NB4 (cell line): Measurements from ENCODE around the gene HS3ST4.

Source experiments
- CTCF ChIP-seq: IDR thresholded peaks from one replicate; pipeline ENCODE4 v1.5.1; 2012; ENCODE audit warnings: low read depth, low read length
- MAX ChIP-seq: IDR thresholded peaks from 2 replicates; pipeline ENCODE4 v1.6.1; 2011; ENCODE audit warnings: low read depth, low read length
- MYC ChIP-seq: IDR thresholded peaks from 2 replicates; pipeline ENCODE4 v1.6.1; 2011; ENCODE audit warnings: low read depth, low read length
- POLR2A ChIP-seq: IDR thresholded peaks from 2 replicates; pipeline ENCODE4 v1.6.1; 2011; ENCODE audit warnings: mild to moderate bottlenecking; ENCODE audit not compliant: insufficient read length; ENCODE audit errors: extremely low read depth

- TF ChIP-seq CTCF (no peak), POLR2A (no peak), MAX (no peak), MYC (no peak)
These were observed 79.5 kb downstream of the HS3ST4 start for GRCh38 chr16:25771216-25771615.
